ENCODE results near the gene XRCC3. TPM values are rescaled to one million over a fixed set of nuclear protein-coding genes. Genes with fewer than 3 reads are reported as not detected.
"Not testable (repeated sequence)": the region's sequence is repeated elsewhere in the genome, so short reads cannot be mapped to it uniquely, and the experiment has no call there.

XRCC3 gene
- total RNA-seq, 1 experiment from 2014 or later = 28.4 TPM

GRCh38 chr14:103692871-103693270, 22.4 kb downstream of the XRCC3 start:
- H3K4me1 ChIP-seq (replicated peaks) = no peaks in the 10 kb centered on the region
- H3K27ac ChIP-seq = no peak overlapping the region
- DNase-seq (ENCODE audit: low read depth in 1 of 2, low spot score in 2 of 2) = peak in 1 of 2 experiments; percentile 37
- no peaks in the 10 kb centered on the region for H3K9me3 ChIP-seq (replicated peaks)
- no peaks in the 10 kb centered on the region for H3K27me3 ChIP-seq (replicated peaks)
- H3K4me3 ChIP-seq = no peak overlapping the region
- H3K36me3 ChIP-seq = peaks cover 82% of the 10 kb centered on the region

GRCh38 chr14:103692159-103692558, 23.1 kb downstream of the XRCC3 start:
- Histone ChIP-seq H3K27me3 (replicated peaks) (no peaks in the 10 kb centered on the region), H3K4me1 (replicated peaks) (no peaks in the 10 kb centered on the region), H3K9me3 (replicated peaks) (no peaks in the 10 kb centered on the region), H3K36me3 (peaks cover 82% of the 10 kb centered on the region), H3K27ac (no peak overlapping the region), H3K4me3 (no peak overlapping the region)
- no peak for DNase-seq (ENCODE audit: low read depth in 1 of 2, low spot score in 2 of 2)

- H3K27me3 ChIP-seq (replicated peaks); DNase-seq (ENCODE audit: low read depth in 1 of 2, low spot score in 2 of 2); H3K4me1 ChIP-seq (replicated peaks); H3K27ac ChIP-seq; H3K4me3 ChIP-seq; H3K9me3 ChIP-seq (replicated peaks): not testable (repeated sequence)
- H3K36me3 ChIP-seq = peaks cover 82% of the 10 kb centered on the region
Observed at GRCh38 chr14:103691655-103692054, 23.6 kb downstream of the XRCC3 start.

DNA sequence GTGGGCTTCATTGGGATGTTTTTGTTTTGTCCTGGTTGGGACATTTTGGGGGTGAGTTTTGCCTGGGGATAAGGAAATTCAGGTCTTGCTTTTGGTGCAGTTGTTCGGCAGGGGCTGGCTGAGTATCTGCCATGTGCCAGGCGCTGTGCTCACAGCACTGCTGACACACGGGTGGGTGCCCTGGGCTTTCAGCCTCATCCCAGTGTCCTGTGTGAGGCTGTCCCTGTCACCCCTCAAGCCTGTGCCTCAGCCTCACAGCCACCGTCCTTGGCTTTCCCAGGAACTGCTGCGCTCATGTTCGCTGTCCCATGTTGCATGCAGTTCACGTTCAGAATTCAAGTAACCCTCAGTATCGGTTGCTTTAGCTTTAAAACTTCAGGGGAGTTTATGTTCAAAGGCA, 24.9 kb downstream of the XRCC3 start:
- Histone ChIP-seq H3K4me1 (replicated peaks) (no peaks in the 10 kb centered on the region), H3K9me3 (replicated peaks) (no peaks in the 10 kb centered on the region), H3K27ac (no peak overlapping the region), H3K36me3 (peaks cover 87% of the 10 kb centered on the region), H3K4me3 (no peak overlapping the region), H3K27me3 (replicated peaks) (no peaks in the 10 kb centered on the region)
- no peak for DNase-seq (ENCODE audit: low read depth in 1 of 2, low spot score in 2 of 2)

DNA sequence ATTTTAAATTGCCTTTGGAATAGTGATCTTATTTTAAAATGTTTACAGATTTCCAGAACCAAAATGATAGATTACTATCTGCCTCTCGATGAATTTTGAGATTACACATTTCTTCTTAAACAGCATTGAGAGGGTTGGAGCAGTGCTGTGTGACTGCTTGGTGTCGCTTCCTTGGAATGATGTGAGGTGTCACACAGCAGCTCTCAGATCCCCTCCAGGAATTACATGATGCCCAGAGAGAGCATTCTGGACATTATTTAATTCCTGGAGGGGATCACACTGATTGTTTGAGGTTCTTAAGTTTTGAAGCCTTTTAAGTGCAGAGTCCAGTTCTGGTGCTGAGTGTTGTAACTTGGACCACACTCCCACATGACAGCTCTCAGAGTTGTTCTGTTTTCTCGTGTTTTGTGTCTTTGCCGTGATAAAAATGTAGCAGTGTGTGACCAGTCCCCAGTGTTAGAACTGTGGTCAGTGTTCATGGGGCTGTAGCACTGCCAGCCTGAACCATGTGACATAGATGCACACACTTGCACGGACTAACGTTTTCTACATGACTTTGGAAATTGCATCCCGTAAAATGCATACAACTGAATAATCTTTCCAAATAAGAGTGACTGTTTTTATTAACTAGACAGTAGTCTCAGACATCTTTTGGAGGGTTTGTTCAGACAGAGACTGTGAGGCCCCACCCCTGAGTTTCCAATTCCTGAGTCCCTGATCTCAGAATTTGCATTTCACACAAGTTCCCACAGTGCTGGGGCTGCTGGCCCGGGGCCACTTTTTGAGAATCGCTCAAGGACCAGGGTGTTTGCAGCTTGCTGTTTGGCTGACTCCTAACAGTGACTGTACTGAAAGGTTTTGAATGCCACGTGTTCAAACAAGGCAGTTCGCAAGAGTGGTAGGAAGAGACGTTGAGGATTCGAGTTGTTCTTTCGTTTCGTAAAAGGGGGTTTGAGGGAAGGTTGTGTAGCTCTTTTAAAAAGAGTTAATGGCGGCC, 26.0 kb downstream of the XRCC3 start:
- Histone ChIP-seq H3K27ac (no peak overlapping the region), H3K4me1 (replicated peaks) (no peaks in the 10 kb centered on the region), H3K9me3 (replicated peaks) (no peaks in the 10 kb centered on the region), H3K36me3 (peaks cover 91% of the 10 kb centered on the region), H3K4me3 (no peak overlapping the region), H3K27me3 (replicated peaks) (no peaks in the 10 kb centered on the region)
- DNase-seq (ENCODE audit: low read depth in 1 of 2, low spot score in 2 of 2) = no peak

DNA sequence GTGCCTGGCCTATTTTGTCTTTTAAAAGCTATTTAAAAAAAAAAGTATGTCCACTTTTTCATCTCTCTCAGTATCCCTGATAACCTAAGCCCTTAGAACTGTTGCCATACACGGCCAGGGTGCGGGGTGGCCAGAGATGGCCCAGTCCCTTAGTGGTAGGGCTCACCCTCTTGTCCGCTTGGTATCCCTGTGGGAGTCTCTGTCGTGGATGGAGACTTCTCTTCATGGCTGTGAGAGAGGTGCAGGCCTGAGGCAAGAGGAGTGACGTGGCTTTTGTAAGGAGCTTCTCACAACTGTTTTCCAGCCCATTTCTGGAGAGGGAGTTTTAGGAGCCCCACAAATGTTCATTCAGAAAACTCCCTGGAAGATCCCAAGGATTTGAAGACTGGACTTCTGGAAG, 26.8 kb downstream of the XRCC3 start:
- H3K9me3 ChIP-seq (replicated peaks) = no peaks in the 10 kb centered on the region
- no peaks in the 10 kb centered on the region for H3K27me3 ChIP-seq (replicated peaks)
- H3K36me3 ChIP-seq = peaks cover 91% of the 10 kb centered on the region
- H3K4me3 ChIP-seq = no peak overlapping the region
- DNase-seq (ENCODE audit: low read depth in 1 of 2, low spot score in 2 of 2) = no peak
- H3K4me1 ChIP-seq (replicated peaks) = no peaks in the 10 kb centered on the region
- no peak overlapping the region for H3K27ac ChIP-seq

DNA sequence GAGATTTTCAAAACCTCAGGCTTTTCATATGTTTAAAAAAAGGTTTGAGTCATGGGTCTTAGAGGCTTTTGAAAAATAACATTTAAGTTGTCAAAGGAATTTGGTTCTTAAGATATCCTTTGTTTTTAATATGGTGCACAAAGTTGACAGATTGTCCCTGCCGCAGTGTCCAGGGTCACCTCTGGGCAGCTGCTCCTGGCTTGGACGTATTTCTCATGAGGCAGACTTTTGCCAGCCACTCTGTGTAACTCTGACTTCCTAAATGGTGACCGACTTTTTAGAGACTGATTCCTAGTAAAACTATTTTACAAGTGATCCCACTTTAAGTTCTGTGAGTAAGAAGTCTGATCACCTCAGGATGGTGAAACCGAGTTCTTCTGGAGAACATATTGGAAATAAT, 27.5 kb downstream of the XRCC3 start:
- Histone ChIP-seq H3K4me3 (no peak overlapping the region), H3K27ac (no peak overlapping the region), H3K9me3 (replicated peaks) (no peaks in the 10 kb centered on the region), H3K4me1 (replicated peaks) (no peaks in the 10 kb centered on the region), H3K27me3 (replicated peaks) (no peaks in the 10 kb centered on the region), H3K36me3 (peaks cover 91% of the 10 kb centered on the region)
- no peak for DNase-seq (ENCODE audit: low read depth in 1 of 2, low spot score in 2 of 2)

- Histone ChIP-seq H3K4me1 (replicated peaks) (no peaks in the 10 kb centered on the region), H3K4me3 (no peak overlapping the region), H3K9me3 (replicated peaks) (no peaks in the 10 kb centered on the region), H3K27ac (no peak overlapping the region), H3K27me3 (replicated peaks) (no peaks in the 10 kb centered on the region), H3K36me3 (peaks cover 87% of the 10 kb centered on the region)
- DNase-seq (ENCODE audit: low read depth in 1 of 2, low spot score in 2 of 2) = no peak
Observed at GRCh38 chr14:103686831-103687485, 28.3 kb downstream of the XRCC3 start.

GRCh38 chr14:103685276-103686211, 29.7 kb downstream of the XRCC3 start:
- no peak overlapping the region for H3K27ac ChIP-seq
- peaks cover 94% of the 10 kb centered on the region for H3K36me3 ChIP-seq
- no peaks in the 10 kb centered on the region for H3K9me3 ChIP-seq (replicated peaks)
- H3K4me1 ChIP-seq (replicated peaks) = no peaks in the 10 kb centered on the region
- DNase-seq (ENCODE audit: low read depth in 1 of 2, low spot score in 2 of 2) = no peak
- no peak overlapping the region for H3K4me3 ChIP-seq
- H3K27me3 ChIP-seq (replicated peaks) = no peaks in the 10 kb centered on the region

GRCh38 chr14:103684871-103685270, 30.4 kb downstream of the XRCC3 start:
- Histone ChIP-seq H3K27me3 (replicated peaks) (no peaks in the 10 kb centered on the region), H3K36me3 (peaks cover 94% of the 10 kb centered on the region), H3K4me3 (no peak overlapping the region), H3K9me3 (replicated peaks) (no peaks in the 10 kb centered on the region), H3K4me1 (replicated peaks) (no peaks in the 10 kb centered on the region), H3K27ac (no peak overlapping the region)
- DNase-seq (ENCODE audit: low read depth in 1 of 2, low spot score in 2 of 2) = no peak

DNA sequence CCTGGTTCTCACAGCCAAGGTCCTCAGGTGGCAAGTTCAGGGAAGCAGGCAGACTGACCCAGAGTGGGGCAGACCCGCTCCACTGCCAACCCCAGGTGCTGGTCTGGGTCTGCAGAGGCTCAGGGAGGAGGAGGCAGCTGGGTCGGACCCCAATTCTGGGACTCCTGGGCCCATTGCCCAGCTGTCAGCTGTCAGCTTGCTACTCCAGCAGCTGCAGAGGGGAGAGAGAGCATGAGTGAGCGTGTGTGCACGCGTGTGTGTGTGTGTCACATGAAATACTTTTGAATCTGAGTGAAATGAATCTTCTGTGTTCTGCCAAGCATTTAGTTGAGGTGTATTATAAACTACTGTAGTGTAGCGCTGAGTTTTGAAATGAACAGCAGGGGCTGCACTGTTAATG, 30.8 kb downstream of the XRCC3 start:
- Histone ChIP-seq H3K9me3 (replicated peaks) (no peaks in the 10 kb centered on the region), H3K4me1 (replicated peaks) (no peaks in the 10 kb centered on the region), H3K36me3 (peaks cover 94% of the 10 kb centered on the region), H3K4me3 (no peak overlapping the region), H3K27ac (no peak overlapping the region), H3K27me3 (replicated peaks) (no peaks in the 10 kb centered on the region)
- no peak for DNase-seq (ENCODE audit: low read depth in 1 of 2, low spot score in 2 of 2)

GRCh38 chr14:103683139-103683538, 32.1 kb downstream of the XRCC3 start:
- Histone ChIP-seq H3K4me1 (replicated peaks) (no peaks in the 10 kb centered on the region), H3K27ac (no peak overlapping the region), H3K36me3 (peaks cover 92% of the 10 kb centered on the region), H3K9me3 (replicated peaks) (no peaks in the 10 kb centered on the region), H3K27me3 (replicated peaks) (no peaks in the 10 kb centered on the region), H3K4me3 (no peak overlapping the region)
- no peak for DNase-seq (ENCODE audit: low read depth in 1 of 2, low spot score in 2 of 2)

GRCh38 chr14:103680491-103681231, 34.6 kb downstream of the XRCC3 start:
- Histone ChIP-seq H3K36me3 (peaks cover 92% of the 10 kb centered on the region), H3K27ac (no peak overlapping the region), H3K27me3 (replicated peaks) (no peaks in the 10 kb centered on the region), H3K9me3 (replicated peaks) (no peaks in the 10 kb centered on the region), H3K4me1 (replicated peaks) (no peaks in the 10 kb centered on the region), H3K4me3 (no peak overlapping the region)
- DNase-seq (ENCODE audit: low read depth in 1 of 2, low spot score in 2 of 2) = no peak
